Activated naive CD4-positive, alpha-beta T cell treated with anti-CD3 and anti-CD28 coated beads for 36 hours (primary cell): ENCODE measurements around the gene PADI6. TPM values are rescaled to one million over a fixed set of nuclear protein-coding genes. Genes with fewer than 3 reads are reported as not detected.

ENCODE experiments used
- CTCF ChIA-PET: fragments of 350-600 bp; sonication (Branson Sonifier 250); formaldehyde crosslinking; loops from one replicate; lab custom pipeline; 2021; ENCODE audit warnings: antibody characterized with exemption; lab: Charles Lee
- DNase-seq: peaks from one replicate; pipeline ENCODE4 v3.0.0-alpha.2; 2020
- H3K27ac Mint-ChIP-seq: one replicate; pipeline ENCODE4 v1.8.0; 2021; ENCODE audit warnings: mild to moderate bottlenecking, mixed read lengths
- H3K27me3 Mint-ChIP-seq: one replicate; pipeline ENCODE4 v1.8.0; 2021; ENCODE audit warnings: low read depth, mixed read lengths
- H3K36me3 Mint-ChIP-seq: one replicate; pipeline ENCODE4 v1.8.0; 2021; ENCODE audit warnings: low read depth, mixed read lengths
- H3K4me1 Mint-ChIP-seq: one replicate; pipeline ENCODE4 v1.8.0; 2021; ENCODE audit warnings: low read depth, mixed read lengths
- H3K4me3 Mint-ChIP-seq: one replicate; pipeline ENCODE4 v1.8.0; 2021; ENCODE audit warnings: mild to moderate bottlenecking, moderate library complexity, mixed read lengths
- H3K9me3 Mint-ChIP-seq: one replicate; pipeline ENCODE4 v1.8.0; 2021; ENCODE audit warnings: mixed read lengths
- intact Hi-C: fragments of 100-400 bp; cut with micrococcal nuclease; formaldehyde crosslinking; loops from one replicate; pipeline ENCODE4 v1.15.1; 2023
- total RNA-seq, 2 experiments: library from RNA; stranded (reverse); gene quantifications; one replicate each; pipeline ENCODE4 v1.2.3, GENCODE V29; 2021

Gene PADI6
- total RNA-seq, 2 experiments from 2014 or later = not detected

GRCh38 chr1:17360272-17360956 lies 11.6 kb upstream of the PADI6 start:
- CTCF ChIA-PET = no interaction called here
- H3K27ac Mint-ChIP-seq = no peak overlapping the region
- H3K27me3 Mint-ChIP-seq = no peaks in the 10 kb centered on the region
- H3K36me3 Mint-ChIP-seq = no peaks in the 10 kb centered on the region
- no peak overlapping the region for H3K4me3 Mint-ChIP-seq
- intact Hi-C loops = no loop called here
- H3K9me3 Mint-ChIP-seq = no peaks in the 10 kb centered on the region
- peaks cover 12% of the 10 kb centered on the region for H3K4me1 Mint-ChIP-seq
- no peak for DNase-seq

GRCh38 chr1:17361687-17362086 lies 10.3 kb upstream of the PADI6 start:
- no peak overlapping the region for H3K27ac Mint-ChIP-seq
- no peak for DNase-seq
- CTCF ChIA-PET = no interaction called here
- intact Hi-C loops = no loop called here
- H3K27me3 Mint-ChIP-seq = no peaks in the 10 kb centered on the region
- no peak overlapping the region for H3K4me3 Mint-ChIP-seq
- H3K9me3 Mint-ChIP-seq = no peaks in the 10 kb centered on the region
- H3K4me1 Mint-ChIP-seq = peaks cover 1% of the 10 kb centered on the region
- H3K36me3 Mint-ChIP-seq = no peaks in the 10 kb centered on the region

GRCh38 chr1:17363351-17363750 lies 8.6 kb upstream of the PADI6 start:
- H3K4me1 Mint-ChIP-seq = no peaks in the 10 kb centered on the region
- no peaks in the 10 kb centered on the region for H3K9me3 Mint-ChIP-seq
- no peak overlapping the region for H3K27ac Mint-ChIP-seq
- H3K36me3 Mint-ChIP-seq = no peaks in the 10 kb centered on the region
- CTCF ChIA-PET = no interaction called here
- H3K4me3 Mint-ChIP-seq = no peak overlapping the region
- H3K27me3 Mint-ChIP-seq = no peaks in the 10 kb centered on the region
- intact Hi-C loops = no loop called here
- DNase-seq = no peak

DNA sequence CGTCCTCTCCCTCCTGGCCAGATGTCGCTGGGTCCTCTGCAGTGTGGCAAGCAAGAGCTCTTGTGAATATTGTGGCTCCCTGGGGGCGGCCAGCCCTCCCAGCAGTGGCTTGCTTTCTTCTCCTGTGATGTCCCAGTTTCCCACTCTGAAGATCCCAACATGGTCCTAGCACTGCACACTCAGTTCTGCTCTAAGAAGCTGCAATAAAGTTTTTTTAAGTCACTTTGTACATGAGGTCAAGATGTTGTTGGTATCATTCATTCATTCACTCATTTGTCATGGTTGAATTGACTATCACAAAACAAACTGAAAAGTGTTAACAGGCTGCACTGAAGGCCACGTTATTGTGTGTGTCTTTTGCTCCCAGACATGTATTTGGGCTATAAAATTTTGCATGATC lies 8.2 kb upstream of the PADI6 start:
- Mint-ChIP-seq H3K36me3 (no peaks in the 10 kb centered on the region), H3K4me1 (no peaks in the 10 kb centered on the region), H3K27me3 (no peaks in the 10 kb centered on the region), H3K4me3 (no peak overlapping the region), H3K9me3 (no peaks in the 10 kb centered on the region), H3K27ac (no peak overlapping the region)
- CTCF ChIA-PET = no interaction called here
- intact Hi-C loops = no loop called here
- DNase-seq = no peak

DNA sequence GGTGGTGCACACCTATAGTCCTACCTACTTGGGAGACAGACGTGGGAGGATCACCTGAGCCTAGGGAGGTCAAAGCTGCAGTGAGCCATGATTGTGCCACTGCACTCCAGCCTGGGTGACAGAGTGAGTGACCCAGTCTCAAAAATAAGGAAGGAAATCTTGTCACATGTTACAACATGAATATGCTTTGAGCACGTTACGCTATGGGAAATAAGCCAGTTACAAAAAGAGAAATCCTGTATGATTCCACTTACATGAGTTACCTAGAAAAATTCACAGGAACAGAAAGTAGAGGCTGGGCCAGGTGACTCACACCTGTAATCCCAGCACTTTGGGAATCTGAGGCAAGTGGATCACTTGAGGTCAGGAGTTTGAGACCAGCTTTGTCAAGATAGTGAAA lies 6.7 kb upstream of the PADI6 start:
- H3K27me3 Mint-ChIP-seq = no peaks in the 10 kb centered on the region
- H3K9me3 Mint-ChIP-seq = no peaks in the 10 kb centered on the region
- H3K36me3 Mint-ChIP-seq = no peaks in the 10 kb centered on the region
- no peak overlapping the region for H3K27ac Mint-ChIP-seq
- intact Hi-C loops = no loop called here
- no peaks in the 10 kb centered on the region for H3K4me1 Mint-ChIP-seq
- H3K4me3 Mint-ChIP-seq = no peak overlapping the region
- CTCF ChIA-PET = no interaction called here
- no peak for DNase-seq

DNA sequence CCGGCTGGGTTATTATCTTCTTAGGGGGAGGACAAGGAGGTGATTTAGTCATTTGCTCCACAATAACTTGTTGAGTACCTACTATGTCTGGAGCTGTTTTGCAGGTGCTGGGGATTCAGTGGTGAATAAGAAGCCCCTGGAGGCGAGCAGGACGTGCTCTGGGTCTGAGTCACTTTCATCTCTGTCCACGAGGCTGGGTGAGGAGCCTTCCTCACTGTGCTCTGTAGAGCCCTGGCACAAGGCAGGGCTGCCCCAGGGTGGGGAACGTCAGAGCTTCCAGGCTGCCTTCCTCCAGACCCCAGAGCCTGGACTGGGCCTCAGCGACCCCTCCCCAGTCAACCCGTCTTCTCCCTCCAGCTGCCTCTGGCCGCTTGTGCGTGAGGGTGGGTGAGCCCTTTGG lies 2.5 kb upstream of the PADI6 start:
- intact Hi-C loops = no loop called here
- H3K36me3 Mint-ChIP-seq = no peaks in the 10 kb centered on the region
- CTCF ChIA-PET = no interaction called here
- no peak for DNase-seq
- no peak overlapping the region for H3K27ac Mint-ChIP-seq
- no peaks in the 10 kb centered on the region for H3K4me1 Mint-ChIP-seq
- no peaks in the 10 kb centered on the region for H3K27me3 Mint-ChIP-seq
- H3K4me3 Mint-ChIP-seq = no peak overlapping the region
- H3K9me3 Mint-ChIP-seq = no peaks in the 10 kb centered on the region

GRCh38 chr1:17370618-17371017 lies 1.4 kb upstream of the PADI6 start:
- Mint-ChIP-seq H3K27ac (no peak overlapping the region), H3K9me3 (no peaks in the 10 kb centered on the region), H3K4me1 (no peaks in the 10 kb centered on the region), H3K27me3 (no peaks in the 10 kb centered on the region), H3K4me3 (no peak overlapping the region), H3K36me3 (no peaks in the 10 kb centered on the region)
- no peak for DNase-seq
- intact Hi-C loops = no loop called here
- CTCF ChIA-PET = interaction anchor here (1.1 kb wide), 1 partner anchor 34 kb away, joined by 3 read pairs; no protein-coding TSS in a partner anchor

DNA sequence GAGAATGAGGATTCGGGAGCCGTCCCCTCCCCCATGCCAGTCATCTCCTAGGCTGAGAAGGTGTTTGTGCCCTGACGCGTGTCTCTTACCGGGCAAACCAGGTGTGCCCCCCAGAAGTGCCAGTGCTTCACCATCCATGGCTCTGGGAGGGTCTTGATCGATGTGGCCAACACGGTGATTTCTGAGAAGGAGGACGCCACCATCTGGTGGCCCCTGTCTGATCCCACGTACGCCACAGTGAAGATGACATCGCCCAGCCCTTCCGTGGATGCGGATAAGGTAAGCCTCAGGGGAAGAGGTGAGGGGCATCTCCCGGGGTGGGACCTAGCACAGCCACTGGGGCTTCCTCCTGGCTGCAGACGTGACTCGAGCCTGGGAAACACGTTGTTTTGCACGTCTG lies 959 bp downstream of the PADI6 start:
- H3K4me1 Mint-ChIP-seq = no peaks in the 10 kb centered on the region
- intact Hi-C loops = no loop called here
- no peak overlapping the region for H3K27ac Mint-ChIP-seq
- H3K4me3 Mint-ChIP-seq = no peak overlapping the region
- no peaks in the 10 kb centered on the region for H3K36me3 Mint-ChIP-seq
- no peak for DNase-seq
- CTCF ChIA-PET = no interaction called here
- H3K27me3 Mint-ChIP-seq = peaks cover 3% of the 10 kb centered on the region
- H3K9me3 Mint-ChIP-seq = no peaks in the 10 kb centered on the region

GRCh38 chr1:17375651-17376050 lies 3.7 kb downstream of the PADI6 start:
- no peak for DNase-seq
- no peak overlapping the region for H3K4me3 Mint-ChIP-seq
- H3K27me3 Mint-ChIP-seq = peaks cover 4% of the 10 kb centered on the region
- H3K4me1 Mint-ChIP-seq = no peaks in the 10 kb centered on the region
- H3K9me3 Mint-ChIP-seq = no peaks in the 10 kb centered on the region
- no peaks in the 10 kb centered on the region for H3K36me3 Mint-ChIP-seq
- H3K27ac Mint-ChIP-seq = no peak overlapping the region
- intact Hi-C loops = no loop called here
- CTCF ChIA-PET = no interaction called here

GRCh38 chr1:17377325-17377953 lies 5.4 kb downstream of the PADI6 start:
- CTCF ChIA-PET = no interaction called here
- intact Hi-C loops = no loop called here
- no peak overlapping the region for H3K27ac Mint-ChIP-seq
- DNase-seq = no peak
- H3K4me1 Mint-ChIP-seq = no peaks in the 10 kb centered on the region
- no peaks in the 10 kb centered on the region for H3K36me3 Mint-ChIP-seq
- no peak overlapping the region for H3K4me3 Mint-ChIP-seq
- peaks cover 4% of the 10 kb centered on the region for H3K27me3 Mint-ChIP-seq
- H3K9me3 Mint-ChIP-seq = no peaks in the 10 kb centered on the region

- peaks cover 4% of the 10 kb centered on the region for H3K27me3 Mint-ChIP-seq
- no peaks in the 10 kb centered on the region for H3K9me3 Mint-ChIP-seq
- no peaks in the 10 kb centered on the region for H3K4me1 Mint-ChIP-seq
- no peak overlapping the region for H3K4me3 Mint-ChIP-seq
- H3K27ac Mint-ChIP-seq = no peak overlapping the region
- intact Hi-C loops = no loop called here
- H3K36me3 Mint-ChIP-seq = no peaks in the 10 kb centered on the region
- CTCF ChIA-PET = no interaction called here
- no peak for DNase-seq
Measured at GRCh38 chr1:17381161-17381560, 9.2 kb downstream of the PADI6 start.

DNA sequence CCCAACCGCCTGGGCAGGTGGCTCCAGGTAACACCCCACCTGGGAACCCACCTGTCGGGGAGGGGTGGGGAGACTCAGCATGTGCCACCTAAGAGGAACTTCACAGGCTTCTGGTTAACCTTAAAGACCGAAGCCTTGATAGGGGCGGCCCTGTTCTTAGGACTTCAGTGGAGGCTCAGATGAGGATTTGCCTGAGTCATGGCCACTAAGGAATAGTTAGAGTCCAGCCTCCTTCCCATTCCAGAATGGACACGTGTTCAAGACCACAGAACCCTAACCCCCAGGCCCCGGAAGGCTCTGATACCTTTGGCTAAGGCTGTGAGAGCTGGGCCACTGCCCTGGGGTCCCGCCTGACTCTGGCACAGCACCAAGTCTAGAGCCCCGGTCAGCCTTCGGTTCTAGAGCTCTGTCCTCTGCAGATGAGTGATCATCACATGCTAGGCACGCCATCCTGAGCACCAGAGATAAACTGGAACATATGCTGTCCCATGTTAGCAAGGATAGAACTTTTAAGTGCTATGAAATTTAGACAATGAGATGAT lies 20.3 kb downstream of the PADI6 start:
- Mint-ChIP-seq H3K4me3 (no peak overlapping the region), H3K9me3 (no peaks in the 10 kb centered on the region), H3K4me1 (no peaks in the 10 kb centered on the region), H3K36me3 (no peaks in the 10 kb centered on the region), H3K27me3 (no peaks in the 10 kb centered on the region), H3K27ac (no peak overlapping the region)
- DNase-seq = no peak
- intact Hi-C loops = no loop called here
- CTCF ChIA-PET = no interaction called here

GRCh38 chr1:17393230-17393629 lies 21.2 kb downstream of the PADI6 start:
- no peak for DNase-seq
- Mint-ChIP-seq H3K27ac (no peak overlapping the region), H3K4me3 (no peak overlapping the region), H3K36me3 (no peaks in the 10 kb centered on the region), H3K9me3 (no peaks in the 10 kb centered on the region), H3K4me1 (no peaks in the 10 kb centered on the region), H3K27me3 (no peaks in the 10 kb centered on the region)
- intact Hi-C loops = no loop called here
- CTCF ChIA-PET = interaction anchor here (0.9 kb wide), 1 partner anchor 38 kb away, joined by 3 read pairs; no protein-coding TSS in a partner anchor
